ENCODE results near the gene CPNE7. TPM values are rescaled to one million over a fixed set of nuclear protein-coding genes. Genes with fewer than 3 reads are reported as not detected.

CPNE7 gene
- total and polyA plus RNA-seq, 9 of the 15 experiments (the other 6 are each of a cell fraction or from before 2014, with no cell fraction given): 0.30 to 73.4 (median 32.7) TPM

DNA sequence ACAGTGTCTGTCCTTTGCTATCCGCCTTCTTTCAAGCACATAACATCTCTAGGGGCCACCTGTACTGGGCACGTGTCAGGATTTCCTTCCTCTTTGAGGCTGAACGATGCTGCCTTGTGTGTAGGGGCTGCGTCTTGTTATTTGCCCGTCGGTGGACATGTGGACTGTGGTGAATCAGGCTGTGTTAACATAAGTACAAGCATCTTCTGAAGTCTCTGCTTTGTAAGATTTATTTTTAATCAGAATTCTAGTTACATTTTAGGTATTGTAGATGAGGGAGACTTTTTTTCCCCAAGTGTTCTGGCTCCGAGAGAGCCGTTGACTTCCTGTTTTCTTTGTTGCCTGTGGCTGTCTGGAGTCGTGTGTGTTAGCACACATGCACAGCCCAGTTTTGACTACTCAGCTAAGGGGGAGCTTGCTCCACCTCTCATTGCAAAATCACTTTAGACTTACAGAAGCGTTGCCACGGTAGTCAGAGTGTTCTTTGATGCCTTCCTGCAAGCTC, 41.3 kb upstream of the CPNE7 start:
- ChIA-PET POLR2A (no interaction called here), CTCF (ENCODE audit: low intra/inter-chr PET ratio) (no interaction called here)
- Histone ChIP-seq H2AFZ (ENCODE audit: low read depth, low read length) (no peak overlapping the region), H3K4me2 (ENCODE audit: insufficient read depth, low read length) (no peak overlapping the region), H3K27me3 (ENCODE audit: control insufficient read depth in 2 of 2, insufficient read depth in 2 of 2, low read length in 2 of 2) (no peaks in the 10 kb centered on the region), H3K9me3 (replicated peaks; ENCODE audit: control insufficient read depth, insufficient read depth, low read depth, low read length) (no peaks in the 10 kb centered on the region), H3K79me2 (ENCODE audit: control insufficient read depth, insufficient read depth, low read length) (no peaks in the 10 kb centered on the region), H3K9ac (ENCODE audit: insufficient read depth in 1 of 2, low read depth in 2 of 2, low read length in 2 of 2) (no peak overlapping the region; a peak in 1 of 4 replicates), H4K20me1 (replicated peaks; ENCODE audit: control insufficient read depth, insufficient read depth, low read length) (no peaks in the 10 kb centered on the region), H3K4me3 (no peak overlapping the region), H3K4me1 (replicated peaks in 1 of 2; ENCODE audit: control insufficient read depth in 2 of 2, insufficient read depth in 2 of 2, low read length in 2 of 2) (peaks cover 0 to 8% of the 10 kb centered on the region in 2 experiments; a peak in 1 of 5 replicates), H3K9me1 (ENCODE audit: control insufficient read depth, insufficient read depth, low read length) (no peaks in the 10 kb centered on the region), H3K36me3 (ENCODE audit: control insufficient read depth, insufficient read depth, low read length) (peaks cover 80% of the 10 kb centered on the region; the same call in 2 of the 3 replicates), H3K27ac (ENCODE audit: extremely low read depth, low read depth, low read length) (no peak overlapping the region)
- no peak for FAIRE-seq
- TF ChIP-seq CGGBP1 (CRISPR knock-in tag; IDR thresholded peaks at IDR 0.05) (no peak), IRF1 (CRISPR knock-in tag; IDR thresholded peaks at IDR 0.05; ENCODE audit: borderline replicate concordance) (no peak), WHSC1 (IDR thresholded peaks at IDR 0.05; ENCODE audit: low read length) (no peak), TSC22D4 (tag; IDR thresholded peaks at IDR 0.05) (no peak), DIDO1 (tag; IDR thresholded peaks at IDR 0.05; ENCODE audit: low read depth) (no peak), ZNF274 (IDR thresholded peaks at IDR 0.05; ENCODE audit: borderline replicate concordance, low read depth, low read length) (no peak), BACH1 (tag; IDR thresholded peaks at IDR 0.05) (no peak), EHMT2 (IDR thresholded peaks at IDR 0.05) (no peak)
- TF ChIP-seq, protein P1, sequence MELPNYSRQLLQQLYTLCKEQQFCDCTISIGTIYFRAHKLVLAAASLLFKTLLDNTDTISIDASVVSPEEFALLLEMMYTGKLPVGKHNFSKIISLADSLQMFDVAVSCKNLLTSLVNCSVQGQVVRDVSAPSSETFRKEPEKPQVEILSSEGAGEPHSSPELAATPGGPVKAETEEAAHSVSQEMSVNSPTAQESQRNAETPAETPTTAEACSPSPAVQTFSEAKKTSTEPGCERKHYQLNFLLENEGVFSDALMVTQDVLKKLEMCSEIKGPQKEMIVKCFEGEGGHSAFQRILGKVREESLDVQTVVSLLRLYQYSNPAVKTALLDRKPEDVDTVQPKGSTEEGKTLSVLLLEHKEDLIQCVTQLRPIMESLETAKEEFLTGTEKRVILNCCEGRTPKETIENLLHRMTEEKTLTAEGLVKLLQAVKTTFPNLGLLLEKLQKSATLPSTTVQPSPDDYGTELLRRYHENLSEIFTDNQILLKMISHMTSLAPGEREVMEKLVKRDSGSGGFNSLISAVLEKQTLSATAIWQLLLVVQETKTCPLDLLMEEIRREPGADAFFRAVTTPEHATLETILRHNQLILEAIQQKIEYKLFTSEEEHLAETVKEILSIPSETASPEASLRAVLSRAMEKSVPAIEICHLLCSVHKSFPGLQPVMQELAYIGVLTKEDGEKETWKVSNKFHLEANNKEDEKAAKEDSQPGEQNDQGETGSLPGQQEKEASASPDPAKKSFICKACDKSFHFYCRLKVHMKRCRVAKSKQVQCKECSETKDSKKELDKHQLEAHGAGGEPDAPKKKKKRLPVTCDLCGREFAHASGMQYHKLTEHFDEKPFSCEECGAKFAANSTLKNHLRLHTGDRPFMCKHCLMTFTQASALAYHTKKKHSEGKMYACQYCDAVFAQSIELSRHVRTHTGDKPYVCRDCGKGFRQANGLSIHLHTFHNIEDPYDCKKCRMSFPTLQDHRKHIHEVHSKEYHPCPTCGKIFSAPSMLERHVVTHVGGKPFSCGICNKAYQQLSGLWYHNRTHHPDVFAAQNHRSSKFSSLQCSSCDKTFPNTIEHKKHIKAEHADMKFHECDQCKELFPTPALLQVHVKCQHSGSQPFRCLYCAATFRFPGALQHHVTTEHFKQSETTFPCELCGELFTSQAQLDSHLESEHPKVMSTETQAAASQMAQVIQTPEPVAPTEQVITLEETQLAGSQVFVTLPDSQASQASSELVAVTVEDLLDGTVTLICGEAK (IDR thresholded peaks at IDR 0.05): no peak
- TF ChIP-seq, protein P1 (CRISPR knock-in tag; IDR thresholded peaks at IDR 0.05): no peak
- ATAC-seq: no peak
- intact Hi-C loops (cut with micrococcal nuclease) (no loop called here), in situ Hi-C loops (cut with MboI) (no loop called here)
- DNase-seq (ENCODE audit: extremely low read depth in 1 of 4, low spot score in 3 of 4): no peak
- no TSS peak for BruUV-seq (replicated peaks)
- WGBS (ENCODE audit: insufficient coverage, low coverage, missing lambda C conversion rate): 91% methylated on average over 11 of the region's 11 CpGs

All from K562 (cell line).